ENCODE data around the gene ZSCAN23. TPM values are rescaled to one million over a fixed set of nuclear protein-coding genes. Genes with fewer than 3 reads are reported as not detected.
A peak's percentile ranks its signal among the peaks of the same experiment; 100 is the strongest.

ZSCAN23 gene
- total RNA-seq, 1 donor from 2014 or later = 1.3 TPM

DNA sequence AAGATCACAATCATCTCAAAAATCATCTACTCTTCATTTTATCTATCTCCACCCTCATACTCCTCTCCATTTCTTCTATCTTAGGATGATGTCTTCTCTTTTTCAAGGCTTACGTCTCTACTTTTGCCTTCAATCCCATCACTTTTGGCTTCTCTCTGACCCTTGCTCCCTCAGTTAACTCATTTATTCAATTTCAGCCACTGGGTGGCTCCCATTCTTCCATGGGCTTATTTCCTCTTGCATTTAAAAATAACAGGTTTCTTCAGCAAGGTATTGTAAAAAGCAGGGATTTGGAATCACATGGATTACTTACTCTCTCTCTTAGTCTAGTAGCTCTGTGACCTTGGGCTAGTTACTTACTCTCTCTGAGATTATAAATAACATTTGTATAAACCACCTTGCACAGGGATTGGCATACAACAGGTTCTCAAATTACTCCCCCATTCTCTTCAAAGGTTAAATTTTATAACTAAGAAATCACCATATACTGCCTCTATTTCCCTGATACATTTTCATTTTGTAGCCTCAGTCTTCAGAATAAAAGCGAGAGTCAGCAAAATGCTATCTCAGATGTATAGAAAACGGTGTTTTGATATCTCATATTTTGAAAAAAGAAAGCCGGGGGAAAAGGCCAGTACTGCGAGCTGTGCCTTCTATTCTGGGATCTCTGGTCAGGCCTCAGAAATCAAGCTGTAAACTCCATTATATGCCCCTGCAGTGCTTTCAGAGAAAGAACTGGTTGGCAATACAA, 49.2 kb downstream of the ZSCAN23 start:
- DNase-seq (ENCODE audit: missing footprints) (no peak), ATAC-seq (no peak)
- intact Hi-C loops (cut with DNase I) = no loop called here

DNA sequence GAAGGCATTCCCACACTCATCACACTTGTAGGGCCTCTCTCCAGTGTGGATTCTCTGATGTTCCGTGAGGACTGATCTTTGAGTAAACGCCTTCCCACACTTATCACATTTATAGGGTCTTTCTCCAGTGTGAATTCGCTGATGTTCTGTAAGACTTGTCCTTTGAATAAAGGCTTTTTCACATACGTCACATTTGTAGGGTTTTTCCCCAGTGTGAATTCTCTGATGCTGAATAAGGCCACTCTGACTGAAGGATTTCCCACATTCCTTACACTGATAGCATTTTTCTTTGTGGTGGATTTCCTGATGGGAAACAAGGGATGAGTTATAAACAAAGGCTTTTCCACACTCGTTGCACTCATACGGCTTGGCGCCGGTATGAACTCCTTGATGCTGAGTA, 52.6 kb downstream of the ZSCAN23 start:
- intact Hi-C loops (cut with DNase I) = no loop called here
- ATAC-seq = no peak

GRCh38 chr6:28384143-28384533, 59.2 kb downstream of the ZSCAN23 start:
- no peak for DNase-seq (ENCODE audit: missing footprints)
- intact Hi-C loops (cut with DNase I) = no loop called here
- no peak for ATAC-seq

More for the DNA sequence above, 52.6 kb downstream of the ZSCAN23 start:
- DNase-seq (ENCODE audit: missing footprints) = no peak

DNA sequence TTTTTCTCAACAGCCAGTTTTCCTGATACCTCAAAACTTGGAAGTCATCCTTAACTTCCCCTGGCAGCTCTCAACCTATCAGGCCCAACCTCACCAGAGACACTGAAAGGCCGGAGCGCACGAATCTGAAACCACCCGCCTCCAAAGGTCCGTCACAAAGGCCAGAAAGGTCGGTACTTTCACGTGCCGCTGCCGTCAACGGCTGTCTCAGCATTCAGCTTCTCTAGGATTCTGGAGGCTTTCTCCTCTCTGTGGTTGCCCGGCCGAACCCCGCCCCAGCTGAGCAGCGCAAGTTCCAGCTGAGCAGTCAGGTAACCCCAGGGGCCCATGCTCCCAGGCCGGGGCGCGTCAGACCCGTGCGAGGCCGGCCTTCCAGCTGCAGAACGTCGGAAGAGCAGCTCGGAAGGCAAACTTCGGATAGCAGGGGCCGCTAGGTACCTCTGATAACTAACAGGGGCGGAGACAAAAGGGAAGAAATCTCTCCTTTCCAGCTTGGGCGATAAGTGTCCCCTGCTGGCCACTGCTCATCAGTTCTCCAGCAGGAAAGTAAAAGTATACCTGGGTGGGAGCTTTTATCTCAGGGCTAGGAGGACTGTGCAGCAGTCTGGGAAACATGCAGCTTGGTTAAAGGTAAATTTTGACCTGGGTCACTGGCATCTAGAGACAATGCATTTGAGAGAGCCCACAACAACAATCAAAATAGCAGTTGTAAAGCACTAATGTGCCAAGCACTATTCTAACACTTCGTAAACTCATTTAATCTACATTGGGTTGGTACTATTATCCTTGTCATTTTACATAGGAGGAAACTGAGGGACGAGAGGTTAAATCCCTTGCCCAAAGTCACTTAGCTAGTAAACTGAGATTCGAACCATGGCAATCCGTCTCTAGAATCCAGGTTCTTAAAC, 59.8 kb downstream of the ZSCAN23 start:
- ATAC-seq (peak; percentile 97), DNase-seq (ENCODE audit: missing footprints) (peak; percentile 92)
- intact Hi-C loops (cut with DNase I) = no loop called here

Other genes with a start within 250 kb of the ZSCAN23 start
- 9.4 TPM for gene ZSCAN9, start 218.2 kb downstream of the ZSCAN23 start, total RNA-seq
- 2.5 TPM for gene ZKSCAN4, start 191.2 kb downstream of the ZSCAN23 start, total RNA-seq
- 7.4 TPM for gene NKAPL, start 184.2 kb downstream of the ZSCAN23 start, total RNA-seq
- 11.1 TPM for gene ZSCAN26, start 176.3 kb downstream of the ZSCAN23 start, total RNA-seq
- gene PGBD1, start 161.9 kb downstream of the ZSCAN23 start, total RNA-seq = 2.5 TPM
- 10.2 TPM for gene ZSCAN31, start 107.3 kb downstream of the ZSCAN23 start, total RNA-seq
- 4.0 TPM for gene ZKSCAN3, start 93.5 kb downstream of the ZSCAN23 start, total RNA-seq
- 2.4 TPM for gene ZSCAN12, start 43.7 kb downstream of the ZSCAN23 start, total RNA-seq
- gene GPX6, start 72.3 kb upstream of the ZSCAN23 start, total RNA-seq = not detected
- not detected for gene GPX5, start 82.4 kb upstream of the ZSCAN23 start, total RNA-seq

All from Right ventricle myocardium inferior (tissue), 1 donor.